HG02981 (cell line): Measurements from ENCODE around the gene SNRNP200.

Source experiments
- ATAC-seq: cut with Tn5 transposase; IDR thresholded peaks from one replicate; pipeline ENCODE4 v1.9.1; 2021; ENCODE audit warnings: mild to moderate bottlenecking, moderate library complexity; ENCODE audit not compliant: unreplicated experiment

The SNRNP200 gene

DNA sequence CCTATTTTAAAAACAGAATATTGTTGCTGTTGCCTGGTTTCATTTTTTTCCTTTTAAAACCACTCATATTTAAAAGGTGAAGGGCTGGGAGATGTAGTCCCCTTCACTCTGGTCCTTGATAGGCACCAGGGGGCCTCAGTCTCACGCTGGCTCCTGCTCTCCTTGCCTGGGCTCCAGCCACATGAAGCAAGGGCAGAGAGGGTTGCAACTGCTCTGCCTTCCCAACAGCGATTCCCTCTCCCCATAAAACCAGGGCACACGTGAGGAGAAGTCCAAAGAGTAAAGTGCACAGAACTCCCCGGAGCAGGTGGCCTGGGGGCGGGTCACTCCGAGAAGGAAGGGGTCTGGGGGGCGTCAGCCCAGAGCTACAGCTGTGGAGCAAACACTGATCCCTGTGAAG is 52.3 kb downstream of the SNRNP200 start:
- no peak for ATAC-seq

DNA sequence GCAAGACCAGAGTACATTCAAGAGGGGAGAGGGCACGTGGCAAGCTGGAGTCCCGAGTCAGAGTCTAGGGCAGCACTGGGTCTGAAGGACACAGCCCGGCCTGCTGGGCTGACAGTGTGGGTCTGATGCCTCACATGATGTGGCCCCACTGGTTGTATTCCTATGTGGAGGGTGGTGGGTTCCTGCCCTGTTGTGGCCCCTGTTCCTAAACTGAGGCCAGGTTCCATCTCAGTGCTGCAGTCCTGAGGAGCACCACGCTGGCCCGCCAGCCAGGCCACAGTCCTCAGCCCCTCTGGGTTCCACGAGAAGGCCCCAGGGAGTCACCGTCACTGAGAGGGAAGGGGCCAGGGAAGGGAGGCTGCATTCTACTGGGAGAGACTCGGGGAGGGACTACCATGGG is 52.8 kb downstream of the SNRNP200 start:
- ATAC-seq, result no peak

DNA sequence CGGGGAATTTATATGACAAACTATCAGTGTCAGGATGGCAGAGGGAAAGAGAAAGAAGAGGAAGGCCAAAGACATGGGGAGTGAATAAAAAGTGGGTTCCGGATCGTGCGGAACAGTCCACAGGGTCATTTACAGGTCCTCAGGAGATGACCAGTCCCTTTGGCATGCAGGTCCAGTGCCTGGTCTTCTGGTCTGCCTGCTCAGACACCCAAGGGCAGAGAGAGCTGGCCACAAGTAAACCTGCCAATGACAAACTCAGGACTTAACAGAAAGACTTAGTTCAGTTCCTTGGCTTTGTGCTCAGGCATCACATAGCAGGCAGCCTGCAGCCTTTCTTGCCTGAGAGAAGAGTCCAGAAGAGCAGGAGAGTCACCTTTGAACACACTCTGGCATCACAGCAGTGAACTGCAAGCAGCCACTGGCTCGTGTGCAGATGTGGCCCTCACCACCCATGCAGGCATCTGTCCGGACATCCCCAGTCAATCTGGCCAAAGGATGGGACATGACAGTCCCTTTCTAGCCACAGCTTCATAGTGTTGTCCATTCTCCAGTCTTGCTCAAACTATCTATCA is 53.5 kb downstream of the SNRNP200 start:
- ATAC-seq, result no peak

DNA sequence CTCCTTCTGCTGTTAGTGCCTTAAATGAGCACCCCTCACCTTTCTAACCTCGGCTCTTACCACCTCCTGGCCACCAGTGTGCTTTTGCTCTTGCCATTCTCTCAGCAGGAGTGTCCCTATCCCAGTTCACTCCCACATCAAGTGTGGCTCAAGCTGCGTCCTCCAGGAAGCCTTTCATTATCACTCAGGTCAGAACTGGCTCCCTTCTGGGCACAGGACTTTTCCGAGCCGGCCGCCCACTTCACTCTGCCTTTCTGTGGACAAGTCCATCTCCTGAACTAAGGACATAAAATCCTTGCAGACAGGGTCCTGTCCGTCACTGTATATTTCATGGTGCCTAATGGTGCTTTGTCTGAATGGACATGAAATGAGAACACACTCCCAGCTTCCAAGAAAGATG is 55.2 kb downstream of the SNRNP200 start:
- no peak for ATAC-seq

DNA sequence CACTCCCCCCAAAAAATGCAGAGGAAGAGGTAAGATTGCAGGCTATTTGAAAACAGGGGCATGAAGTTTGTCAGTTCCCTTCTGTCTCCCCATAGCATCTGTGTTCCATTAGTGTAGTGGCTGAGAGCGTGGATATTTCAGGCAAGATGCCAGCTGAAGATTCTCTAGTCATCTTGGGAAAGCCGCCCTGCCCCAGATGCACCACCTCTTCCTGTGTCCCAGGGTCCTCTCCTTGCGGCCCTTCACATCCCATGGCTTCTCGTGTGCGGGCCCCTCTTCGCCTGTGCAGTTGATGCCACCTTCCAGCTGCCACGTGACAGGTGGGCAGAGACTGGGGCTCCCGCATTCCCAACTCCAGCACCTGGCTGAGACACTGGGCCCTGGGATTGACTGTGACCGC is 55.7 kb downstream of the SNRNP200 start:
- no peak for ATAC-seq

GRCh38 chr2:96248624-96249023 is 56.7 kb downstream of the SNRNP200 start:
- no peak for ATAC-seq

DNA sequence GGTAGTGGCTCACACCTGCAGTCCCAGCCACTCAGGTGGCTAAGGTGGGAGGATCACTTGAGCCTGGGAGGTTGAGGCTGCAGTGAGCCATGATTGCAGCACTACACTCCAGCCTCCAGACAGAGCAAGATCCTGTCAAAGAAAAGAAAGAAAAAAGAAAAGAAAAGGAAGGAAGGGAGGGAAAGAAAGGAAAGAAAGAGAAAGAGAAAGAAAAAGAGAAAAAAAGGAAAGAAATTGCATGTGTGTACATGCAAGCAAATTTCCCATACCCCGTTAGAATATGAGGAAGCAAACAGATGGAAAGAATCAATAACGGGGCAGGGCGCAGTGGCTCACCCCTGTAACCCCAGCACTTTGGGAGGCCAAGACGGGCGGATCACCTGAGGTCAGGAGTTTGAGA is 57.5 kb downstream of the SNRNP200 start:
- no peak for ATAC-seq

- no peak for ATAC-seq
These were observed 58.3 kb downstream of the SNRNP200 start for GRCh38 chr2:96247009-96247408.

DNA sequence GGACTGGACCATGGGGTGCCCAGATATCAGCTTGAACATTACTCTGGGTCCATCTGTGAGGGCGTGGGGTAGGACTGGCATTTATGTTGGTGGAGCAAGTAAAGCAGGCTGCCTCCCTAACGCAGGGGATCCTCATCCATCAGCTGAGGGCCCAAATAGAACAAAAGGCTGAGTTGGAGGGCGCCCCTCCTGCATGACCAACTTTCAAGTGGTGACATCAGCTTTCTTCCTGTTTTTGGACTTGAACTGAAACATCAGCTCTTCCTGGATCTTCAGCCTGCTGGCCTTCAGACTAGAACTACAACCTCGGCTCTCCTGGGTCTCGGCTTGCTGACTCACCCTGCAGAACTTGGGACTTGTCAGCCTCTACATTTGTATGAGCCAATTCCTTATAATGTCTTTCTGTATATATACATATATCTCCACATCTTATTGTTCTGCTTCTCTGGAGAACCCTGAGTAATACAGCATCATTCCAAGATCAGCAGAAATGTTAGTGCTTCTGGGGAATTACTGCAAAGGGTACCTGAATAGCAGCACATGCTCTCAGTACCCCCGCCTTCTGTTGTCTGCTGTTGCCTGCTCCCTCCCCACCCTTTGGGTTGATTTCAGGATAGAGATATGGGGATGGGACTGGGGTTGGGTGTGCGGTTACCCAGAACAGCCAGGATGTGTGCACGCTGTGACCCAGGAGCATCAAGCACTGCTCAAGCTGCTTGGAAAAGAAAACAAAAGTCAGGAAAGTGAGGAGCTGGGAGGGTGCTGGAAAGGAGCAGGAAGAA is 59.5 kb downstream of the SNRNP200 start:
- no peak for ATAC-seq

DNA sequence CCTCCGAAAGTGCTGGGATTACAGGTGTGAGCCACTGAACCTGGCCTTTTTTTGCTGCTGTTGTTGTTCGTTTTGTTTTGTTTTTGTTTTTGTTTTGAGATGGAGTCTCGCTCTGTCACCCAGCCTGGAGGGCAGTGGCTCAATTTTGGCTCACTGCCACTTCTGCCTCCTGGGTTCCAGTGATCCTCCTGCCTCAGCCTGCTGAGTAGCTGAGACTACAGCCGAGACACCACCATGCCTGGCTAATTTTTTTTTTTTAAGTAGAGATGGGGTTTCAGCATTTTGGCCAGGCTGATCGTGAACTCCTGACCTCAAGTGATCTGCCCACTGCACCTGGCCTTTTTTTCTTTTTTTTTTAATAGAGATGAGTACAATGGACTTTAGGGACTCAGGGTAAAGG is 61.5 kb downstream of the SNRNP200 start:
- ATAC-seq, result no peak

GRCh38 chr2:96241900-96242611 is 63.3 kb downstream of the SNRNP200 start:
- peak; percentile 85 for ATAC-seq

DNA sequence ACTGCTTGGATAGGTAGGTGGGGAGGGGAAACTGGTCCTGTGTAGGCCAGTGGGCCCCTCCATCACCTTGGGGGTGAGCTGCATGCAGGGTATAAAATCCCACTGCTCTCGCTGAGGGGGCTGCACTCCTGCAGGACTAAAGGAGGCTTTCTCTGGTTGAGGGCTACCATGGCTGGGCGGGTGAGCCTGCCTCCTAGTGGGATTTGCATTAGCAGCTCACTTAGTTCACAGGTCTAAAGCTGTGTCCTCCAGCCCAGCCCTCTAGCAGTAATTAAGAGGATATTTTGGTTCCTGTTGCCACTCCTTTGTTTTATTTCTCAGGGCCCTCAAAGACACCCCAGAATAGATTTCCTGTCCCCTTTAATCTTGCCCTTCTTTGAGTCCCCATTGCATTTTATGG is 64.1 kb downstream of the SNRNP200 start:
- ATAC-seq, result no peak

DNA sequence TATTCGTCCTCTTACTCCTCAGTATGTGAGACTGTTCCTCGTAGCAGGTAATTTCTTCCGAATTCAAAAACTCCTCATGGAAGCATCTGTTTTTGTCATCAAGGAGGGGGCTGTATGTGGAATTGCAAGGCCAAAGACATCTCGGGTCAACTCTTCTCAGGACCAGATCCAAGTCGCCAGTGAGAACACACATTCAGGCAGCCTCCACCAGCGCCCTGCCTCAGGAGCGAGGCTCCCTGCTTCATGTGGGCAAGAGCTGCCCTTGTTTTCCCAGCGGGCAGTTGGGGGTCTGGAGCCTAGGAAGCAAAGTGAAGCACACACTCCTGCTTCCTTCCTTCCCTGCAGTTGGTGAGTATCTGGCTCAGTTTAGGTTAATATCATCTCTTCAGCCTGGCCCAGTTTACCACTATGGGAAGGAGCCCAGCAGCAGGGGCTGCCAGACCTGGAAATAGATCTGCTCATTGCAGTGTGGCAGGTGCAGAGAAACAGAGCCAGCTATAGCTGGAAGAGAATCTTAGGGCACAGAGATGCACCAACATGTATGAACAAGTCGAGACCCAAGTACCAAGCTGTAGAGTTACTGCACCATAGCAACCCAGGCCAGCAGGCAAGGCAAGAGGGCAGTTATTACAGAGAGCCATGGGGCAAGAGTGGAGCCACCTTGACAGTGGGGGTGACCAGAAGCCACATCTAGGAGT is 64.9 kb downstream of the SNRNP200 start:
- no peak for ATAC-seq

DNA sequence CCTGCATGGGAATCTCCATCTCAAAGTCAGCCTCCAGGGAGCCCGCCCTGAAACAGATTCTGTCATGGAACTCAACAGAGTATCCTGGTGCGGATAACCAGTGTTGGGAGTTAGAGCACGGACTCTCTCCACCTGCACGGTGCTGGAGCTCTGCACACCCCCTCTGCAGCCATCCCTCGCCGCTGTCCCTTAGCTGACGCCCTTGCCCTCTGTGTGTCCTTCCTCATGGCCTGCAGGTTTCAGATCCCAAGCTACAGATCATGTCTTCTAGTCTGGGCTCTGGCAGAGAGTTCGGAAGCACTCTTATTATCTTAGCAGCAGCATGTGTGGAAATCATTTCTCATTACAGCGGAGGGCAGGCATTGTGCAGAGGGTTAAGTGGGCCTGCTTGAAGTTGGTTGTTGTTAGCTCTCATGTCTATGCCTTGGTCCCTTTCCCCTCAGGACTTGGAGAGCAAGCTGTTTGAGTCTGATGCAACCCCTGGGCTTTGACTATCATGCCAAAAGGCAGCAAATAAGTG is 65.5 kb downstream of the SNRNP200 start:
- ATAC-seq, result no peak

GRCh38 chr2:96239091-96239490 is 66.3 kb downstream of the SNRNP200 start:
- no peak for ATAC-seq

DNA sequence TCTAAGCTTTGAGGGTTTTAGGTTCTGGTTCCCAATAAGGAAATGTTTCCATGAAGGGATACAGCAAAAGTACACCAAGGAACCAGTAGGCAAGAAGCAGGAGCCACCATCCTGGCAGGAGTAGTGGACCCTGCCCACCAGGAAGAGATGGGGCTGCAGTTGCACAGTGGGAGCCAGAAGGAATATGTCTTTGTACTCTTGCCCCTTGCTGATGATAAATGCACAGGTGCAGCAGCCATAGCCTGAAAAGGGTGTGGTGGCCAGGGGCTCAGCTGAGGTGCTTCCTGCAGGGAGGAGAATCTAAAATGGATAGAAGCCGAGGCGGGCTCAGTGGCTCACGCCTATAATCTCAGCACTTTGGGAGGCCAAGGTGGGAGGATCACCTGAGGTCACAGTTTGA is 67.1 kb downstream of the SNRNP200 start:
- ATAC-seq, result no peak

DNA sequence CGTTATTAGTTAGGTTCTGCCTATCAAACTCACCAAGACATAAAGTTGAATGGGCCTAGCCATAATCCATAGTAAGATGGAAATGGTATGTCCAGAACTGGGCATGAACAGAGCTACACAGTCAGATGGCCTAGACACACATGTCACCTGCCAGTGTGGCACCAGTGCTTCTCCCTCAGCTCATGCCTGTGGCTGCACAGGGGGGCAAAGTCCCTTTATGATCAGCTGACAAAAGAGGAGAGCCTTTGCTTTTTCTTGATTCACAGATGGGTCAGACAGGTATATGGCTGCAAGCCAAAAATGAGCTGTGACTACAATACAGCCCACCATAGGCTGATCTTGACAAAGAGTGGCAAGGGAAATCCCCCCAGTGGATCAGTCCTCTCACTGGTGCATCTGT is 68.5 kb downstream of the SNRNP200 start:
- no peak for ATAC-seq

DNA sequence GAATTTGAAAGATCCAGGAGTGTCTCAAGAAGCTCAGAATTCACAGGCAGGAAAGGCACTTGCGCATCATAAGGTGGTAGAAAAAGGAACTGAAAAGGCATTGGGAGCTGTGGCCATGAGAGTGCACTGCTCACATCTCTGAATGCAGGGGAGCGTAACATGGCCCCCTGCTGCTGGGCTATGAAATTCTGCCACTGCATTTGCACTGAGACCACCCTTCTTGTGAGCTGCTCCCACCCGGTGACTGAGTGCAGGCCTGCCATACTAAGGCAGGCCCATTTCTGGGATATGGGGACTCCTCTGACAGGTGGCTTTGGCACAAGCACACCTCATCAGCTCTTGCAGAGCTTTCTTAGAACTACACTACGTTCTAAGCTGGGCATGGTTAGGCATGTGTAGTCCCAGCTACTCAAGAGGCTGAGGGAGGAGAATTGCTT is 71.4 kb downstream of the SNRNP200 start:
- ATAC-seq, result peak; percentile 87

GRCh38 chr2:96233436-96233835 is 71.9 kb downstream of the SNRNP200 start:
- ATAC-seq, result no peak

DNA sequence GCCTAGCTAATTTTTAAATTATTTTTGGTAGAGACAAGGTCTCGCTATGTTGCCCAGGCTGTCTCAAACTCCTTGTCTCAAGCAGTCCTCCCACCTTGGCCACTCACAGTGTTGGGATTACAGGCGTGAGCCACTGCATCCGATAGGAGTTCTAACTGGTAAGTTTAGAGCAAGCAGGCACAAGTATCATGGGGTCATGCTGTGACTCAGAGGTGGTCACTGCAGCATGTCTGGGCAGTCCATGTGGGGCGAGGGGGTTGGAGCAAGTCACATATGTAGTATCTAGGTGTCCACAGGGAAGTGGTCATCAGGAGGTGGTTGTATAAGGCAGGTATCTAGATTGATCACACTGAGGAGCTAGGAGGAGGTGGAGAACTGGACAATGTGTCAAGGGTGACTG is 74.0 kb downstream of the SNRNP200 start:
- ATAC-seq, result no peak

DNA sequence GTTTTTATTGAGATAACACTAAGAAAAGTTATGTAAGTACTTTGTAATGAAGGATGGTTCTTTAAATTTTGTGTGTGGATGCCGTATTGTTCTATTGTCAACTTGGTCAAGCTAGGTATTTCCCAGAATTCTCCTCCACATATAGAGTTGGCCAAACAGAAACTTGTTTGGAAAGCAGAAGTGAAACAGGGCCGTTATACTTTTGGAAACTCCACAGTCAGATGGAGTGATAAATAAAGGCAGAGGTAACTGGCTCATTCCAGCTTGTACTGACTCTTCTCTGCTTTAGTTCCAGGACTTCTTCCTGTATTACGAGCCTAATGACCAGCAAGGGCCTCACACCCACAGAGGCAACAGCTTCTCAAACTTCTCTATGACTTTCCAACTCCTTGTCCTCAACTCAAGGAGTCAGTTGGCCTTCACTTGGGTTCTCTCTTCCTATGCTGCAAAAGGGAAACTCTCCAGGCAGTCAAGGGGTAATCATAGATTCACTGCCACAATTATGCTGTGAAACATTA is 80.3 kb downstream of the SNRNP200 start:
- ATAC-seq, result peak; percentile 88
